NT2/D1 (cell line): ENCODE measurements around the gene NFKBIE.

Experiments used
- YY1 ChIP-seq: IDR thresholded peaks from 2 replicates; pipeline ENCODE4 v1.6.1; 2011; ENCODE audit not compliant: insufficient read length, insufficient read depth
- ZNF274 ChIP-seq: IDR thresholded peaks from 2 replicates; pipeline ENCODE4 v1.6.1; 2011; ENCODE audit warnings: mild to moderate bottlenecking, low read depth, low read length

GRCh38 chr6:44275749-44276648, 10.6 kb upstream of the NFKBIE start:
- no peak for TF ChIP-seq YY1
- TF ChIP-seq ZNF274: no peak
